Ecto neural progenitor cell (in vitro differentiated cells): ENCODE data around the gene CCHCR1.

Experiments used
- DNase-seq: peaks from one replicate; pipeline ENCODE4 v3.0.0-alpha.2; 2018; ENCODE audit warnings: low spot score

Gene CCHCR1

DNA sequence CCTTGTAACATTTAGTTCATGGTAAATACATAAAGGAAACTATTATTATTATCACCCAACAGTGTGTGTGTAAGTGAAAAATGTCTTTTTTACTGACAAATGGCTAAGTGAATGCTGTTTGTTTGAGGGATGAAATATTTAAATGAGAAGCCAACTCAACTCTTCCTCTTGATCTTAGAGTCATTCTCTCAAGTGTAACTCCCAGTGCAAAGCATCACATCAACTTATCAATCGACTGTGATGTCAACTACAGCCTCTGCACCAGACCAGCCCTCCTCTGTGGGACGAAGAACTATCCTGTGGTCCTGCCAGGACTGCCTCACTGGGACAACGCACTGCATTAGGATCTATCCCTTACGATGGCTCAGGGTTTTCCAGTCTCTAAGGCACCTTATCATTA lies 50.5 kb downstream of the CCHCR1 start:
- DNase-seq = no peak

DNA sequence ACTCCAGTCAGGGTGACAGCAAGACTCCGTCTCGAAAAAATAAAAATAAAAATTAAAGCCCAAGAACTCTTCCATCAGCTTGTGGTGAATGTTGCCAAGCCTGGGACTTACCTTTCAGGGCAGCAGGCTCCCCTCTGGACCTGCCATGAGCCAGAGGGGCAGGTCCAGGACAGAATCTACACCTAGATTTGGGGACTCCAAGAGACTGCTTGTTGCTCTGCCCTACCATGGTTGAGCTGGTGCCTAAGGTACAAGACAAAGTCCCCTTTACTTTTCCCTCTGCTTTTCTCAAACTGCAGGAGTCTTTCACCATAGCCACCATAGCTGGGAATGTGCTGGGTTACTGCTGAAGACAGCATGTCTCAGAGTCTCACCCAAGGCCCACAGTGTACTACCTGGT lies 54.5 kb downstream of the CCHCR1 start:
- DNase-seq = no peak

DNA sequence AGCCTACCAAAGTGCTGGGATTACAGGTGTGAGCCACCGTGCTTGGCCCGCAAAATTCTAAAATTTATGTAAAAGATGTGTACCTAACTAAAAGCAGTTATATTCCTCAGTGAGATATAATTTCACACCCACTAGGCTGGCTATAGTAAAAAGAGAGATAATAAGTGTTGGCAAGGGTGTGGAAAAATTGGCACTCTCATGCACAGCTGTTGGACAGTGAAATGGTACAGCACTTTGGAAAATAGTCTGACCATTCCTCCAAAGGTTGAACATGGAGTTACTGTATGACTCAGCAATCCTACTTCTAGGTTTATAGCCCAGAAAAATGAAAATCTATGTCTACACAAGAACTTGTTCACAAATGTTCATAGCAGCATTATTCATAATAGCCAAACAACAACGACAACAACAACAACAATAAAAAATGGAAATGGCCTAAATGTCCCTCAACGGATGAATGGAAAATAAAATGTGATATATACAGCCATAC lies 59.1 kb downstream of the CCHCR1 start:
- no peak for DNase-seq

DNA sequence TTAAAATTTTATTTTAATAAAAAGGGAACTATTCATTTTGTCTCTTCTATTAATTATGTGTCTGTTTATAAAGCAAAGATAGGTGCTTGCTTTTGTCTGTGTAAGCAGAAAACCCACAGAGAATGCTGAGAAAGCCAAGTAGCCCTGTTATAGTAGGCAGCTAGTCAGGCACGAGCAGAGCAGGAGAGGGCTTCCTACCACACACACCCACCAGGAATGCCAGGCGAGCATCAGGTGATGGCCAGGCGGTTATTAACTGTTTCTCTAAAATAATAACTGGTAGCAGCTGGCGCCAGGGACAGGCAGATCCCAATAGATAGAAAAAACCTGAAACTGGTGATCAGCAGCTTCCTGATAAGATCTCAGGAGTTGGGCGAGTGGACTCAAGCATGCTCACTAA lies 60.9 kb downstream of the CCHCR1 start:
- DNase-seq = no peak

DNA sequence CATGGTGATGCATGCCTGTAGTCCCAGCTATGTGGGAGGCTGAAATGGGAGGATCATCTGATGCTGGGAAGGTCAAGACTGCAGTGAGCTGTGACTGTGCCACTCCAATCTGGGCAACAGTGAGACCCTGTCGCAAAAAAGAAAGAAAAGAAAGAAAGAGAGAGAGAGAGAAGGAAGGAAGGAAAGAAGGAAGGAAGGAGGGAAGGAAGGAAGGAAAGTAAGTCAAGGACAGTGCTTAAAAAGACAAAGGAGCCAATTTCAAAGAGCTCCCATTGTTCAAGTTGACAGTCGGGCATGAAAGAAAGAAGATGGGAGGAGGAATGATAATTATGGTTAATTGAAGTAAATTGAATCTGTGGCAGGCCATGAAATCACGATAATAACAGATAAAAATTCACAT lies 61.4 kb downstream of the CCHCR1 start:
- no peak for DNase-seq

DNA sequence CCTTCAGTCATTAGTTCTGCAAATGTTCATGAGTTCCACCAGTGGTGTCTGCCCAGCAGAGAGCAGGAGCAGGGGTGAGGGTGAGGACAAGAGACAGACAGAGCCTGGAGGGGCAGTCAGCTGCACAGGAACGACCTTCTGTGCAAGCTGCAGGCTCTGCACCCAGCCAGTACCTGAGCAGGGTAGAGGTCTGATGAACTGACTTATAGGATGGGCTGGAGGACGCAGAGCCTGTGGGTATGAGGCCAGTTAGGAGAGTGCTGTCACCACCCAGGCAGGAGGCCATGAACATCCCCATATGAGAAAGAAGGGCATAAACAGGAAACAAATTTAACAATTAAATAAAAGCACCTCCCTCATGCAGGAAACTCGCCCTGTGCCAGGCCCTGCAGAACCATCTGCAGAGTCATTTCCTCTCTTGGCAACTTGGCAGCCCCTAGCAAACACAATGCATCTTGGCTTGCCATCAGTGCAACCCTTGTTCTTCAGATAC lies 63.2 kb downstream of the CCHCR1 start:
- DNase-seq = no peak

DNA sequence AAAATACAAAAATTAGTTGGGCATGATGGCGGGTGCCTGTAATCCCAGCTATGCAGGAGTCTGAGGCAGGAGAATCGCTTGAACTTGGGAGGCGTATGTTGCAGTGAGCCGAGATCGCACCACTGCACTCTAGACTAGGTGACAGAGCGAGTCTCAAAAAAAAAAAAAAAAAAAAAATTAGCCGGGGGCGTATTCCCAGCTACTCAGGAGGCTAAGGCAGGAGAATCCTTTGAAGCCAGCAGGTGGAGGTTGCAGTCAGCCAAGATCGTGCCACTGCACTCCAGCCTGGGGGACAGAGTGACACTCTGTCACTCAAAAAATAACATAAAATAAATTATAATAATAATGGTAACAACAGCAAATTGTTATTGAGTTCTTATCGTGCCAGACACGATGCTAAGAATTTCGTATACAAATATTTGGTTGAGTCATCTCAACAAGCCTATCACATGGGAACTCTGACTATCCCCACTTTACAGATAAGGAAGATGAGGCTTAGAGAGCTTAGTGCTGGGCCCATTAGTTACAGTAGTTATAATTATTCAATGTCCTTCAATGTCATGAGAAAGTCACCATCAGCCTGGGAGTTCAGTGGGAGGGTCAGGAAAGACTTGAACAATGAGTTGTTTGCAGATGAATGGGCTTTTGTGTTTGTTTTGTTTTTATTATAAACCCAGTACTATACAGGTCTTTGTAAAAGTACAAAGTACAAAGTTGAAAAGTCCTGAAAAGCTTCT lies 64.7 kb downstream of the CCHCR1 start:
- no peak for DNase-seq
